GM18868 (cell line): ENCODE measurements around the gene C15orf40.
A peak's percentile ranks its signal among the peaks of the same experiment; 100 is the strongest.
"Not testable (repeated sequence)": the region's sequence is repeated elsewhere in the genome, so short reads cannot be mapped to it uniquely, and the experiment has no call there.

ENCODE experiments used
- ATAC-seq: cut with Tn5 transposase; IDR thresholded peaks from one replicate; pipeline ENCODE4 v1.9.1; 2021; ENCODE audit warnings: mild to moderate bottlenecking, moderate library complexity; ENCODE audit not compliant: unreplicated experiment

Gene C15orf40

DNA sequence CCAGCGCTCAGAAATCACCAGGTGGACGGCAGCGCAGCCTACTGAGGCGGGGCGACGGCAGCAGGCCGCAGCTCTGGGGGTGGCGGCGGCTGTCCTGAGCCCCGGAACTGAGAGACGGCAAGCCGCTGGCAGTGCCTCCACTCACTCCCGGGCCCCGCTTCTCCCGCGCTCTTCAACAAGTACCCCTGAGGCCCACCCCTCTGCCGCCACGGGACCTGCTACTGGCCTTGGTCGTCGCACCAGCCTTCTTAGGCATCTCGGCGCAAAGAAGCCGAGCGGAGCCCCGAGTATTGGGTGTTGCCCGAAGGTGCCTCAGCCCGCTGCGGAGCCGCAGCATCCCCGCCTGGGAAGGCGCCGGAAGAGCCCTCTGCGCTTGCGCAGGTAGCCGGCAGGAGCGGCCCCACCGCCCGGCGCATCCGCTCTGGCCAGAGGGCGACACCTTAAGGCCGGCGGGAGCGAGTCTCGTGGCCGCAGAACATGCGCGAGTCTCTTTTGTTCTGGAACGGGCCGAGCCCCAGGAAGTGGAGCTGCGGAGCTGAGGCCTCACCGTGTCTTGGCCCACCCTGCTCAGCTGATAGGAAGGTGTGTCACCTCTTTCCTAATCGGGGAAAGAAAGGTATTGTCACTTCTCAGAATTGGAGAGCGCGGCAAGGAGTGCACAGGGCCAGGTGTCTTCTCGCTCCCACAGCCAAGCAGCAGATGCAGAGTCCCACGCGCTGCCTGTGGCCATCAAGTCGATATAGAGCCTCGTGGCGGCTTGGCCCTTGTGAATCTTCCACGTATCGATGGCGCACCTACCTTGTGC lies at the start of gene C15orf40:
Gene C15orf40 (minus strand): TSS at position 369 of the 805 bp plus-strand sequence. CDS start 32 bp downstream, at position 337.
- peak; percentile 84 for ATAC-seq

DNA sequence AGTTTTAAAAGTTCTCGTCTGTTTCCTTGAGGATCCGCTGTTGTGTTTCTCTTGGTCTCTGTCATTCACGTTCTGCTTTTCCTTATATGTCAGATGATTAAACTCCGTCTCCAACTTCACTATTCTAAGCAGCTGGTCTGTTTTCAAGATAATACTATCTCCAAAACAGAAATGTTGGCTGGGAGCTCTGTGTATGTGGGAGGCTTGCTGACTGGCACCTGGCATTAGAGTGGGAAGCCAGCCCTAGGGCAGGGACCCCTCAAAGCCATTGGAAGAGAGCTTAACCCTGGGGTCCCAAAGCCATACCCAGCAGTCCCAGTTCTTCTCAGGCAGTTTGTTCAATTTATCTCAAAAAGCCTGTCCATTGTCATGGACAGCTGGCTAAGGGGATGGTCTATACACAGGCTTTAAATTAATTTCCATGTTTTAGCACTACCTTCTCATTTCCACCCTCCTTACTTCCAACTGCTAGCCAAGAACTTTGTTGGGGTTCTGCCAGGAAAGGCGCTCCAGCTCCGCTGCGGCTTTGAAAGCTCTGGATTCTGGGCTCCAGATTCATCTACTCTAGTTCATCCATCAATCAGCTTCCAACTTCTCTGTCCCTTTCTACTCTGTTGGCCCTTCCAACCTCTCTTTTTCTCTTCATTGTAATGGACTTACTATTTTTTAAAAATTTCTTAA lies 46.4 kb upstream of the C15orf40 start:
- no peak for ATAC-seq

DNA sequence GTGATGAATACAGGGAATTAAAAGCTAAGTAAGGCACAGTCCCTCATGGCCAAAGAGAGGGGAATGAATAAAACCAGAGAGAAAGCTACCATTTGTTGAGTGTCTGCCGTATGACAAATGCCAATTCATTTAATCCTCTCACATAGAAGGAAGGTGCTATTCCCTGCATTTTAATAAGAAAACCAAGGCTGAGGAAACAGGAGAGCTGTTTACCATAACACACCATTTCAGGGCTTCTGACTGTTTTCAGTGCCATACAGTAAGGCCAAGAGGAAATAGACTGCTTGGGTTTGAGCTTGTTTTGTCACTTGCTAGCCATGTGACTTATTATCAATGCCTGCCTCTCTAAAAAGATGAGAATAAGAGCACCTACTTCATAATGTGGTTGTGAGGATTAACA lies 45.6 kb upstream of the C15orf40 start:
- no peak for ATAC-seq

DNA sequence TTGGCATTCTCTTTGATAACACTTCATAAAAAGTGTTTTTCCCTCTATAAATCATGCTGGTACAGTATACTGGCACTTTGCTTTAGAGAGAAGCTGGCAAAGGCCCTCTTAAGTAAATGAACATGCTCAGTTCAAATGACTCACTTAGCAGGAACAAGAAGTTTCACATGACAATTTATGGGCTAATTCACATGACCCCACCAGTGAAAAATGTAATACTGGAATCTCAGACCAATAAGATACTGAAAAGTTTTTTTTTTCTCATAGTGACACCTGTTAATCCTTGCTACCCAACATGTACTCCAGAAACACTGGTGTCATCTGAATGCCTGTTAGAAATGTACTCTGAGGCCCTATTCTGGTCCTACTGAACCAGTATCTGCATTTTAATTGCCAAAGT lies 41.7 kb upstream of the C15orf40 start:
- ATAC-seq, result no peak

DNA sequence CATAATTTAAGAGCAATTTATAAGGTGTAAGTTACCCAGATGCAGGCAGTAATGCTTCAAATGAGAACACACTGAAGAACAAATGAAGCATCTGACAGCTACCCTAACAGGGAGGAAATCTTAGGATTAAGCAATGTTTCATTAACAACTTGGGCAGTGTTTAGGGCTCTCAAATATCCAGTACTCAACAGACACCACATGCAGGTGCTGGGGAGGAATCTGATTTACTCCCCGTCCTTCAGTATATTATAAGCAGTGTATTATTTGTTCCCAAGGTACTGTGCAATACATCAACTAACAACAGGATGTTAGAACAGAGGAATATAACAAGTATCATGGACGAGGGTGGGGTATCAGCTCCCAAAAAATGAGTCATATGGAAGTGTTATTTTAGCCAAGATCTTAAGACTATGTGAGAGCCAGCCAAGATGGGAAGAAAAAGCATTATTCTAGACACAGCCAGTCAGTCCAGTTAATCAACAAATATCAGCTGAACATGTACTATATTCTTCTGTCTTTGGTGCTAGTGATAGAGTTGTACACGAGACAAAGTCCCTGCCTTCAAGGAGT lies 35.2 kb upstream of the C15orf40 start:
- no peak for ATAC-seq

DNA sequence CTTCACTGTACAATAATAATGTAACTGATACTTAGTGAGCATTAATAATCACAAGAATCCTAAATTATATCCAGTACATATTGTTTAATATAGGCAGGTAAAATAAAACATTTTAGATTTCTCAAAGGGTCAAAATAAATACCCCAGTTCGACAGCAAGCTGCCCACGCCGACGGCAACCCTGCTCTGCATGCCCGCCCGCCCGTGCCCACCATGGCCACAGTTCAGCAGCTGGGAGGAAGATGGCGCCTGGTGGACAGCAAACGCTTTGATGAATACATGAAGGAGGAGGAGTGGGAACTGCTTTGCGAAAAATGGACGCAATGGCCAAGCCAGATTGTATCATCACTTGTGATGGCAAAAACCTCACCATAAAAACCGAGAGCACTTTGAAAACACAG lies 32.7 kb upstream of the C15orf40 start:
- ATAC-seq, result no peak

DNA sequence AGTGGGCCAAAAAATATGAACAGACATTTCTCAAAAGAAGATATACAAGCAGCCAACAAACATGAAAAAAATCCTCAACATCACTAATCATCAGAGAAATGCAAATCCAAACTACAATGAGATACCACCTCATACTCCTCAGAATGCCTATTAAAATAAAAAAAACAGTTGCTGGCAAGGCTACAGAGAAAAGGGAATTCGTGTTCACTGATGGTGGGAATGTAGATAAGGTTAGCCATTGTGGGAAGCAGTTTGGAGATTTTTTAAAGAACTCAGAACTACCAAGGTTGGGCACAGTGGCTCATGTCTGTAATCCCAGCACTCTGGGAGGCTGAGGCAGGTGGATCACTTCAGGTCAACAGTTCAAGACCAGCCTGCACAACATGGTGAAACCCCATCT lies 27.8 kb upstream of the C15orf40 start:
- ATAC-seq, result no peak

DNA sequence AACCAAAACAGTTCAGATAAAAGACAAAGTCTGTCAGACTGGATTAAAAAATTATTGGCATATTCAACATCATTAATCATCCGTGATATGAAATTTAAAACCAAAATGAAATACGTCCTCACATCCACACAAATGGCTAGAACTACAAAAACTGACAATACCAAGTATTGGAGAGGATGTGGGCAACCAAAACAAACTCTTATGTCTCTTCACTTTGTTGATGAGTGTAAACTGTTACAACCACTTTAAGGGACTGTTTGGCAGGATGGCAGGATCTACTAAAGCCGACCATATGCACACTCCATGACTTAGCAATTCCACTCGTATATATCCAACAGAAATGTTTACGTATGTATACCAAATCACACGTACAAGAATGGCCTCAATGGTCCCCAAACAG lies 24.8 kb upstream of the C15orf40 start:
- ATAC-seq, result no peak

DNA sequence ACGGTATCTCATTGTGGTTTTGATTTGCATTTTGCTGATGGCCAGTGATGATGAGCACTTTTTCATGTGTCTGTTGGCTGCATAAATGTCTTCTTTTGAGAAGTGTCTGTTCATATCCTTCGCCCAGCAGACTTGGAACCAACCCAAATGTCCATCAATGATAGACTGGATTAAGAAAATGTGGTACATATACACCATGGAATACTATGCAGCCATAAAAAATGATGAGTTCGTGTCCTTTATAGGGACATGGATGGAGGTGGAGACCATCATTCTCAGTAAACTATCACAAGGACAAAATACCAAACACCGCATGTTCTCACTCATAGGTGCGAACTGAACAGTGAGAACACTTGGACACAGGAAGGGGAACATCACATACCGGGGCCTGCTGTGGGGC lies 19.8 kb upstream of the C15orf40 start:
- ATAC-seq, result not testable (repeated sequence)

DNA sequence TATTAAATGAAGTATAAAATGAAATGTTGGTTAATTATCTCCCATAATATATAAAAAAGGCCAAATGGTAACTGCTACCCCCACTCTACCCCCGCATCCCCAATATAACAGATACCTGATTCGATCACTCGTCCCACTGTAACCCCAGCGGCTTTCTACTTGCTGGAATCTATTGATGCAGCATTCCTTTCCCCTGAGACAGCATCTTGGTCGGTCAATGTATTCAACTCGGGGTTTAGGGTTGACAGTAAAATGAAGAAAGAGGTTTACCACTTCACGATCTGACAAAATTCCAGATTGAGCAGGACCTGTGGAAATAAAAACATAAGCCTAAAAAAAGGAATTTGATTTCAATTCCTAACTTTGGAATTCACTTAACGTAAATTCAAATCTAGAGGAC lies 18.6 kb upstream of the C15orf40 start:
- no peak for ATAC-seq

DNA sequence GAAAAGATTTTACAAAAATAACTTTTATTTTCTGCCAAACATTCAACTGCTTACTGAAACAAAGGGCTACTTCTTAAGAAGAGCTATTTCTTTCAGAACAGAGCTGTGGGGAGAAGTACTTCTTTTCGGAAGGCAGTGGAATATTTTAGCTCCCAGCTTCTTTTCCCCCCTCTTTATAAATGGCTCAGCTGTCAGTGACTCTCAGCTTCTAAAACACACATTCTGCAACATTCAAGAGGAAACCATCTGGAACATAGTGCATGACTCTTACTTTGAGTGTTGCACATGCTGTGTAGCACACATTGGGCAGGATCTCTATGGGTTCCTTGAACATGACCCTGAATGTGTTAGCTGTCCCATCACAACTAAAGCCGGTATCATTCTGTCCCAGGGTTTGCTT lies 7.0 kb upstream of the C15orf40 start:
- no peak for ATAC-seq

DNA sequence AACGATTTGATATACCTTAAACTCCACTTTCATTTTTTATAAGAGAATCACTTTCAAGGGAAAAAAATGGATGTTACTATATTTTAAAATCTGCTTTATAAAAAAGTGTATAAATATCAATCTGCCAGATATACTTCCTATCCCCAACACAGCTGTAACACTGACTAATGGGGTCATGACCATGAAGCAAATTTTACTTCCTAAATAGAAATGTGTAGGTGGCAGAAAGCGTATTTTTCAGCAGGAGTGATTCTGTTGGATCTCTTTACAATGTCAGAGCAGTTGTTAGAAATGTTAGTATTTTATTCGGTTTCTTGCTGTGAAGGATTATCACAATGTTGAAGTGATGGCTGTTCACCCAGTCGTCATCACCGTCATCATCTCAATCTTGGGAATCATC lies 5.5 kb upstream of the C15orf40 start:
- no peak for ATAC-seq

DNA sequence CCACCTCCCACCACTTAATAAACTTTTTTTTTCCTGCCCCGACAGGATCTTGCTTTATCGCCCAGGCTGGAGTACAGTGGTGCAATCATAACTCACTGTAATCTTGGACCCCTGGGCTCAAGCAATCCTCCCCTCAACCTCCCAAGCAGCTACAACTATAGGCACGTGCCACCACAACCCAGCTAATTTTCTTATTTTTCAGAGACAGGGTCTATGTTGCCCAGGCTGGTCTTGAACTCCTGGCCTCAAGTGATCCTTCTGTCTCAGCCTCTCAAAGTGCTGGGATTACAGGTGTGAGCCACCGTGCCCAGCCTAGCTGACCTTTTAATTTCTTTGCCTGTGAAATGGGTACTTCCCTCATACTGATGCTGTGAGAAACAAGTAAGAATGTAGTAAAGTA lies 3.9 kb upstream of the C15orf40 start:
- ATAC-seq, result no peak

DNA sequence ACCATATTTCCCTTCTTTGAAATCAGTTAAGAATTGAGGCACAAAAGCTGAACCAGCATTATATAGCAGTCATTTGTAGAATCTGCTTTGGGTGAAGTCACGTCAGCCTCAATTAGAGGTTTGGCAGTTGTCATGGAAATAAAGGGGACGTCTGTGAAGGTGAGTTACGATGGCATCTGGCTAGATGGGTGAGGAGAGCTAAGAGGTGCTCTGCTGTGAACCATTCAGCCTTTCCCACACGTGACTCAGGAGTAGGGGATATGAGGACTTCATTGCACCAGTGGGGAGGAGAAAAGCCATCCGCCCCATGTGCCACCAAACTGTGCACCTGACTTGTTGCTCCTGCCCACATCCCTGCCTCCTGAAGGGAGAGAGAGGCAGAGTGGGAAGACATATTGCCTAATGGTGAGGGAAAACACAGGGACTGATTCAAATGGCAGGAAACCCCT lies 2.8 kb upstream of the C15orf40 start:
- no peak for ATAC-seq

DNA sequence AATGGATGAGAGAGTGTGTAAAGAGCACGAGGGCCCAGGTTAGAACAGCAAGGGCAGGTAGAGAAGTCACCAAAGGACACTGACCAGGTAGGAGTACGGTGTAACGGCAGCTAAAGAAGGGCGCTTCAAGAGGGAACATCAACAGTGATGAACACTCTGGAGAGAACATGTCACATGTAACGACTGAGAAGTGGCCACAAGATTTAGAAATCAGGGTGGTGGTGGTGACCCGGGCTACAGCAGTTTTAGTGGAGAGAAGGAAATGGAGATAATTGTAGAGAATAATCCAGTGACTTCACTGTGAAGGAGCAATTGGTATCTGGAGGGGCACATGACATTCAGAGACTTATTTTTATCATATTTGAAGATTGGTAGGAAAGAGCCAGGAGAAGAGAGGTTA lies 1.2 kb upstream of the C15orf40 start:
- ATAC-seq, result no peak

DNA sequence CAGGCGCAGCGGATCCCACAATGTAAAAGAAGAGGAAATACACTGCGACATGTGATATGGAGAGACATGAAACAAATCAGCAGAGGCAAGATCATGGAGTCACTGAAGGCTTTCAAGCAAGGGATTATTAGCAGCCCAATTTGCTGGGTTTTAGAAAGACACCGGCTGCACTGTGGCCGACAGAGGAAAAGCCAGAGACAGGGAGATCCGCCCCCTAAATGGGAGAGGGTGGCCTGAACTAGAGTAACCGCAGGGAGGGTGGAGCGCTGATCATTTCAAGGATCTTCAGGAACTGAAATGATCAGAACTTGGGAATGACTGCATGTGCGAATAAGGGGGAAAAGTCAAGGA lies 612 bp upstream of the C15orf40 start:
- ATAC-seq, result no peak

DNA sequence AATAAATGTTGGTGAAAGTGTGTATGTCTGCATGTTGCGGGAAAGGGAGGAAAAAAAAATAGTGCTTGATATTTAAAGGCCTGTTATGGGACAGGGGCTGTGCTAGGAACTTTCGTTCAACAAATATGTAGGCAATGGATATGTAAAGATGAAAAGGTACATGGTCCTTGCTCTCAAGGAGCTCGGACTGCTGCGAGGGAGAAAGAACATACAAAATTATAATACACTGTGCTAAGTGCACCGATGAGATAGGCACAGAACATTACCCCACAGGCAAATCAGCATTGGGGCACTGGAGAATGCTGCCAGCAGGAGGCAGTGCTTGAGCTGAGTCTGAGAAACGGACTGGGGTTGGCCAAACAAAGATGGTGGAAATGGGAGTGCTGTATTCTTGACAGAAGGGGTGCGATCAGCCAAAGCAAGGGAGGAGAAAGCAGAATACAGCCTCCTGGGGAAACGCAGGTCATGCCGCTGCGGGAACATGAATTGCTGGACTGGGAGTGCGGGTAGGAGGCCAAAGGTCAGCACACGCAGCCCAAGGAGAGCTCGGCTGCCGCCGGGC lies 649 bp downstream of the C15orf40 start:
- peak; percentile 72 for ATAC-seq

DNA sequence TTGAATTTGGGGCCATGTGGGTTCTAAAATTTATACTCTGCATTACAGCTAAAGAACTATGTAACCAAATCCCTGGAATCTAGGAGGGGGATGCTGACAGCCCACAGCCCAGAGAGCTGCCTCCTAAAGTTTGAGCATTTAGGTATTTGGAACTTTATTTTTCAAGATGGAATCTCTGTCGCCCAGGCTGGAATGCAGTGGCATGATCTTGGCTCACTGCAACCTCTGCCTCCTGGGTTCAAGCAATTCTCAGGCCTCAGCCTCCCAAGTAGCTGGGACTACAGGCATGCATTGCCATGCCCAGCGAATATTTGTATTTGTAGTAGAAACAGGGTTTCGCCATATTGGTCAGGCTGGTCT lies 10.8 kb downstream of the C15orf40 start:
- ATAC-seq, result not testable (repeated sequence)

DNA sequence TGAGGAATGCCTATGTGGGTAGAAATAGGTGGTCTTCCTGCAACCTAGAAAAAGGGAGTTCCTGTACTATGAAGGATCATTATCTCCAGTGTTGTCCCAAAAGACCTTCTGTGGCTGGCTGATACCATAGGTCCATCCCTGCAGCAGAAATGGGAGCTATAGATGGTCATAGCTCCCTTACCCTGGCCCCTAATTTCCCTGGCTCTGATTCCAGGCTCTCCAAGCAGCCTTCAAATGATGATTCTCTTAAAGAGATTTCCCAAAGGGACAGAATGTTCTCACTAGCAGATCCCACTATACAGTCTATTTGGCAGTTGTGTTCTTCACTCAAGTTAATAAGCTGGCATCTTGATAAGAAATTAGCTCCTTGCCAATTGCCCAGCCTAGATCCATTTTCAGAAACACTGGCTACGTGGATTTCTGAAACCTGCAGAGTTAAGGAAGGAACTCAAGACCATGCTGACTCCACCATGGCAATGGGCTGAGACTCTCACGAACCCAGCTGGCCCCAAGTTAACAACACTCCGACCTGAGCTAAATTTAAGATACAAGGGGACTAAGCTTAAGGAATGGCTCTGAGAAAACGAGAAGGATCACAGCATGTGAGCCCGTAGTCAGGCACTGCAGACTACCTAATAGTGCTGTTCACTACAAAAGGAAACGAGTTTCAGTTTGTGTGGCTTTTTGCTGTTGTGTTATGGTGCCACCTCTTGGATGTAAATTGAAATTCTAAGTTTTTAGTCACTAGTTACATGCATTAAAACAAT lies 11.4 kb downstream of the C15orf40 start:
- ATAC-seq, result peak; percentile 82

DNA sequence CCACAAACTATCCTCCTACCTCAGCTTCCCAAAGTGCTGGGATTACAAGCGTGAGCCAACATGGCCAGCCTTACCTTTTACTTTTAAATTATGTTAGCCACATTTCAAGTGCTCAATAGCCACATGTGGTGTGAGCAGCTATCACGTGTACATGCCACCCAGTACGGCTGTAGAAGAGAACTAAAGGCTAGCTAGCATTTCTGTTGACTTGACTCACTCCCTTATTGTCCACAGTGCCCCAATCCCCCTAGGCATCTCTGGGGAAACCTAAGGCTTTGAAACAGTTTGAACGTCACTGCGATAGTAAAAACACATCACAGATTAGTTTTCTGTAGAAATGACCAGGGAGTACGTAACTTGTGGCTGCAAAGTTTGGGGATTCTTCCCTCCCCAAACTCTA lies 12.0 kb downstream of the C15orf40 start:
- ATAC-seq, result no peak

DNA sequence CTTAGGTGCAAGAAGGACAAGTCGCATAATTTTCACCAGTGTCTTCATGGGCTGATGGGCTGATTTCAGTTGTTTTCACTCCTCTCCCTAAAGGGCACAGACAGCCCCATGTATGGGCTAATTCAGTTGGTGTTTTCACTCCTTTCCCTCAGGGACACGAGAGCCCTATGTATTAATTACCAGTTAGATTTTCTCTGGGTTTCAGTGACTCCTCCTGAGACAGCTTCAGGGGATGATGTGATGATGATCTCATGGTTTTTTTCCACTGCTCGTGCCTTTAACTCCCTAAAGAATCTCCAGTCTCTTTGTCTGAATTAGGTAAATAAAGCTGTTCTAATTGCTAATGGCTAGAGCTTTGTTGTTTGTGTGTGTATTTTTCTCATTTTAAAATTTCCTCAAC lies 15.5 kb downstream of the C15orf40 start:
- ATAC-seq, result no peak
